ENCODE data around the gene COL5A1. TPM values are rescaled to one million over a fixed set of nuclear protein-coding genes. Genes with fewer than 3 reads are reported as not detected.

The COL5A1 gene
- total RNA-seq, 1 donor from 2014 or later: 1,552 TPM

- Mint-ChIP-seq H3K36me3 (ENCODE audit: unreplicated experiment) (peaks cover 36% of the 10 kb centered on the region), H3K27me3 (ENCODE audit: unreplicated experiment) (no peaks in the 10 kb centered on the region), H3K27ac (ENCODE audit: unreplicated experiment) (peak overlapping the region; percentile 23), H3K4me3 (ENCODE audit: unreplicated experiment) (no peak overlapping the region), H3K4me1 (ENCODE audit: unreplicated experiment) (peaks cover 10% of the 10 kb centered on the region), H3K9me3 (ENCODE audit: unreplicated experiment) (no peaks in the 10 kb centered on the region)
- TF ChIP-seq CTCF (IDR thresholded peaks at IDR 0.05): no peak
- no peak for DNase-seq (ENCODE audit: extremely low spot score, unreplicated experiment)
These were observed 79.2 kb downstream of the COL5A1 start for GRCh38 chr9:134720796-134721195.

GRCh38 chr9:134721344-134721743 lies 79.7 kb downstream of the COL5A1 start:
- no peak overlapping the region for H3K4me3 Mint-ChIP-seq (ENCODE audit: unreplicated experiment)
- H3K27ac Mint-ChIP-seq (ENCODE audit: unreplicated experiment): peak overlapping the region; percentile 31
- no peaks in the 10 kb centered on the region for H3K9me3 Mint-ChIP-seq (ENCODE audit: unreplicated experiment)
- peaks cover 8% of the 10 kb centered on the region for H3K4me1 Mint-ChIP-seq (ENCODE audit: unreplicated experiment)
- TF ChIP-seq CTCF (IDR thresholded peaks at IDR 0.05): no peak
- H3K27me3 Mint-ChIP-seq (ENCODE audit: unreplicated experiment): no peaks in the 10 kb centered on the region
- peaks cover 35% of the 10 kb centered on the region for H3K36me3 Mint-ChIP-seq (ENCODE audit: unreplicated experiment)
- no peak for DNase-seq (ENCODE audit: extremely low spot score, unreplicated experiment)

- no peak overlapping the region for H3K4me3 Mint-ChIP-seq (ENCODE audit: unreplicated experiment)
- H3K27ac Mint-ChIP-seq (ENCODE audit: unreplicated experiment): peak overlapping the region; percentile 36
- no peaks in the 10 kb centered on the region for H3K27me3 Mint-ChIP-seq (ENCODE audit: unreplicated experiment)
- TF ChIP-seq CTCF (IDR thresholded peaks at IDR 0.05): no peak
- no peaks in the 10 kb centered on the region for H3K9me3 Mint-ChIP-seq (ENCODE audit: unreplicated experiment)
- no peak for DNase-seq (ENCODE audit: extremely low spot score, unreplicated experiment)
- H3K36me3 Mint-ChIP-seq (ENCODE audit: unreplicated experiment): peaks cover 28% of the 10 kb centered on the region
- H3K4me1 Mint-ChIP-seq (ENCODE audit: unreplicated experiment): peaks cover 8% of the 10 kb centered on the region
These were observed 80.6 kb downstream of the COL5A1 start for GRCh38 chr9:134722120-134722701.

- peaks cover 8% of the 10 kb centered on the region for H3K4me1 Mint-ChIP-seq (ENCODE audit: unreplicated experiment)
- H3K27ac Mint-ChIP-seq (ENCODE audit: unreplicated experiment): no peak overlapping the region
- no peak for DNase-seq (ENCODE audit: extremely low spot score, unreplicated experiment)
- peaks cover 25% of the 10 kb centered on the region for H3K36me3 Mint-ChIP-seq (ENCODE audit: unreplicated experiment)
- no peak overlapping the region for H3K4me3 Mint-ChIP-seq (ENCODE audit: unreplicated experiment)
- no peaks in the 10 kb centered on the region for H3K9me3 Mint-ChIP-seq (ENCODE audit: unreplicated experiment)
- H3K27me3 Mint-ChIP-seq (ENCODE audit: unreplicated experiment): no peaks in the 10 kb centered on the region
- TF ChIP-seq CTCF (IDR thresholded peaks at IDR 0.05): no peak
These were observed 81.4 kb downstream of the COL5A1 start for GRCh38 chr9:134723037-134723436.

- Mint-ChIP-seq H3K27ac (ENCODE audit: unreplicated experiment) (no peak overlapping the region), H3K27me3 (ENCODE audit: unreplicated experiment) (no peaks in the 10 kb centered on the region), H3K36me3 (ENCODE audit: unreplicated experiment) (peaks cover 27% of the 10 kb centered on the region), H3K4me3 (ENCODE audit: unreplicated experiment) (no peak overlapping the region), H3K4me1 (ENCODE audit: unreplicated experiment) (peaks cover 10% of the 10 kb centered on the region), H3K9me3 (ENCODE audit: unreplicated experiment) (no peaks in the 10 kb centered on the region)
- no peak for DNase-seq (ENCODE audit: extremely low spot score, unreplicated experiment)
- no peak for TF ChIP-seq CTCF (IDR thresholded peaks at IDR 0.05)
These were observed 82.0 kb downstream of the COL5A1 start for GRCh38 chr9:134723491-134724190.

All from osteocyte (in vitro differentiated cells).